ENCODE results near the gene FAM53B.
A peak's percentile ranks its signal among the peaks of the same experiment; 100 is the strongest.

The FAM53B gene

GRCh38 chr10:124644236-124644635 lies 99.9 kb downstream of the FAM53B start:
- no peak for DNase-seq

- no peak for DNase-seq
Observed at GRCh38 chr10:124643330-124644009, 100.7 kb downstream of the FAM53B start.

- DNase-seq = no peak
Observed at GRCh38 chr10:124642088-124642710, 102.0 kb downstream of the FAM53B start.

- peak; percentile 32 to 49 for DNase-seq
Observed at GRCh38 chr10:124641282-124642087, 102.7 kb downstream of the FAM53B start.

- DNase-seq = no peak
Observed at GRCh38 chr10:124640538-124641231, 103.5 kb downstream of the FAM53B start.

- DNase-seq = no peak
Observed at GRCh38 chr10:124640056-124640455, 104.1 kb downstream of the FAM53B start.

GRCh38 chr10:124639646-124640045 lies 104.5 kb downstream of the FAM53B start:
- no peak for DNase-seq

- DNase-seq = no peak
Observed at GRCh38 chr10:124639206-124639605, 105.0 kb downstream of the FAM53B start.

- no peak for DNase-seq
Observed at GRCh38 chr10:124637746-124638145, 106.4 kb downstream of the FAM53B start.

- no peak for DNase-seq
Observed at GRCh38 chr10:124637091-124637700, 107.0 kb downstream of the FAM53B start.

- no peak for DNase-seq
Observed at GRCh38 chr10:124636271-124636995, 107.7 kb downstream of the FAM53B start.

GRCh38 chr10:124632566-124632965 lies 111.6 kb downstream of the FAM53B start:
- DNase-seq = no peak

- peak; percentile 48 to 55 for DNase-seq
Observed at GRCh38 chr10:124632064-124632531, 112.1 kb downstream of the FAM53B start.

GRCh38 chr10:124630551-124630950 lies 113.6 kb downstream of the FAM53B start:
- no peak for DNase-seq

- no peak for DNase-seq
Observed at GRCh38 chr10:124629842-124630241, 114.3 kb downstream of the FAM53B start.

GRCh38 chr10:124629415-124629814 lies 114.8 kb downstream of the FAM53B start:
- DNase-seq = no peak

GRCh38 chr10:124628676-124629021 lies 115.5 kb downstream of the FAM53B start:
- no peak for DNase-seq

- DNase-seq = no peak
Observed at GRCh38 chr10:124627866-124628675, 116.1 kb downstream of the FAM53B start.

- peak; percentile 54 to 70 for DNase-seq
Observed at GRCh38 chr10:124626759-124627380, 117.3 kb downstream of the FAM53B start.

- no peak for DNase-seq
Observed at GRCh38 chr10:124625831-124626238, 118.3 kb downstream of the FAM53B start.

GRCh38 chr10:124624895-124625294 lies 119.3 kb downstream of the FAM53B start:
- no peak for DNase-seq

Data from stimulated activated CD4-positive, alpha-beta T cell treated with anti-CD3 and anti-CD28 coated beads, Interleukin-2, amount 100 ng/mL, for 24 hours (primary cell).